ENCODE results near the gene VSIG1. TPM values are rescaled to one million over a fixed set of nuclear protein-coding genes. Genes with fewer than 3 reads are reported as not detected.
A peak's percentile ranks its signal among the peaks of the same experiment; 100 is the strongest.

VSIG1 gene
- total RNA-seq, 1 experiment from 2014 or later, result 1.5 TPM

DNA sequence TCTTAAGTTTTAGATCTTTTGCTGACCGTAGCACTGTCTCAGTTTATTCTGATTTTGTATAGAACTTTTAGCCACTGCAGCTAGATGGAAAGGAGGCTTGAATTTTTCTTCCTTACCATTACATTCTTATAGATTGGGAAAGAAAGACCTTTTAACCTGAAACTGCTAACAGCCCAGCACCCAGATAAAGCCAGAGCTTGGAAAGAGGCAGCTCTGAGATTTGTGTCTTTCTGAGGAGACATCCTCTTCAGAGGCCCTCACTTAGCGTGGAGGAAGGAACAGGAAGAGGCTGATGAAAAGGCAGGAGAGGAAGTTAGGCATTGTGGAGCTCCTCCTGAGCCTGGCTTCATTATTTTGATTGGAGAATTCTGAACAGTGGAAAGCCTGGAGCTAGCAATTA lies 81.8 kb downstream of the VSIG1 start:
- H3K23me2 ChIP-seq (ENCODE audit: insufficient read length, low read depth, low read length, poor library complexity, severe bottlenecking), result no peaks in the 10 kb centered on the region
- H3K27ac Mint-ChIP-seq, result peak overlapping the region; percentile 82 to 95 (median 93); a peak in 6 of 7 replicates
- H3K27me3 ChIP-seq (ENCODE audit: insufficient read depth, low read length), result no peaks in the 10 kb centered on the region
- DNase-seq, result no peak
- no peak overlapping the region for H3K4me2 ChIP-seq (ENCODE audit: insufficient read depth, insufficient read length, low read length)
- H2AFZ ChIP-seq (ENCODE audit: low read length), result no peak overlapping the region
- H3K14ac ChIP-seq (ENCODE audit: insufficient read depth, low read length), result no peak overlapping the region
- H2BK15ac ChIP-seq (ENCODE audit: low read depth, low read length), result no peak overlapping the region
- no peak overlapping the region for H4K8ac ChIP-seq (replicated peaks; ENCODE audit: insufficient read length, low read depth, low read length)
- WGBS (ENCODE audit: extremely low coverage, insufficient read length, low lambda C conversion rate), result no CpG with 5 or more reads among the region's 2 CpGs
- no peak overlapping the region for H3K4ac ChIP-seq (ENCODE audit: low read depth, low read length)
- H3K36me3 Mint-ChIP-seq (ENCODE audit: insufficient read depth in 1 of 3, low read depth in 3 of 3), result no peaks in the 10 kb centered on the region
- H3K79me1 ChIP-seq (ENCODE audit: insufficient read depth, low read depth, low read length, poor library complexity, severe bottlenecking), result no peaks in the 10 kb centered on the region
- no peak overlapping the region for H2BK5ac ChIP-seq (ENCODE audit: insufficient read length, low read length)
- peaks cover 9% of the 10 kb centered on the region; the same call in 1 of the 2 replicates for H3K4me1 ChIP-seq (ENCODE audit: insufficient read depth, low read length)
- no peak overlapping the region for H4K5ac ChIP-seq (ENCODE audit: insufficient read length, low read depth, low read length)
- H3K79me2 ChIP-seq (ENCODE audit: insufficient read depth, low read length), result no peaks in the 10 kb centered on the region
- H2AK5ac ChIP-seq (ENCODE audit: insufficient read length, low read length), result no peak overlapping the region
- no peak overlapping the region for H2BK12ac ChIP-seq (ENCODE audit: insufficient read length, low read depth, low read length)
- no peak overlapping the region for H3K56ac ChIP-seq (ENCODE audit: insufficient read length, low read depth, low read length)
- H3K18ac ChIP-seq (ENCODE audit: insufficient read length, low read depth, low read length), result no peak overlapping the region
- no peaks in the 10 kb centered on the region for H4K20me1 ChIP-seq (ENCODE audit: control insufficient read depth, insufficient read depth, insufficient read length)
- H3K4me1 Mint-ChIP-seq, result peaks cover 27 to 37% of the 10 kb centered on the region in 2 experiments
- no peaks in the 10 kb centered on the region for H3K27me3 Mint-ChIP-seq (ENCODE audit: low read depth)
- H3K23ac ChIP-seq (ENCODE audit: insufficient read length, low read depth, low read length), result no peak overlapping the region
- H3T11ph ChIP-seq (ENCODE audit: low read length), result no peak overlapping the region
- H3K9me3 Mint-ChIP-seq, result no peaks in the 10 kb centered on the region
- no peak overlapping the region for H2BK20ac ChIP-seq (ENCODE audit: low read depth, low read length, poor library complexity, severe bottlenecking)
- H3K27ac ChIP-seq (ENCODE audit: insufficient read length, low read depth, low read length), result no peak overlapping the region
- H3K4me3 Mint-ChIP-seq, result no peak overlapping the region
- H3K9me3 ChIP-seq (ENCODE audit: control insufficient read depth, low read depth, low read length), result no peaks in the 10 kb centered on the region
- H3K9ac ChIP-seq (ENCODE audit: extremely low read depth, insufficient read length, low read length), result no peak overlapping the region
- H4K91ac ChIP-seq (ENCODE audit: insufficient read length, low read depth, low read length), result no peak overlapping the region
- H2BK120ac ChIP-seq (ENCODE audit: low read depth, low read length, poor library complexity, severe bottlenecking), result no peak overlapping the region
- TF ChIP-seq, protein P1, sequence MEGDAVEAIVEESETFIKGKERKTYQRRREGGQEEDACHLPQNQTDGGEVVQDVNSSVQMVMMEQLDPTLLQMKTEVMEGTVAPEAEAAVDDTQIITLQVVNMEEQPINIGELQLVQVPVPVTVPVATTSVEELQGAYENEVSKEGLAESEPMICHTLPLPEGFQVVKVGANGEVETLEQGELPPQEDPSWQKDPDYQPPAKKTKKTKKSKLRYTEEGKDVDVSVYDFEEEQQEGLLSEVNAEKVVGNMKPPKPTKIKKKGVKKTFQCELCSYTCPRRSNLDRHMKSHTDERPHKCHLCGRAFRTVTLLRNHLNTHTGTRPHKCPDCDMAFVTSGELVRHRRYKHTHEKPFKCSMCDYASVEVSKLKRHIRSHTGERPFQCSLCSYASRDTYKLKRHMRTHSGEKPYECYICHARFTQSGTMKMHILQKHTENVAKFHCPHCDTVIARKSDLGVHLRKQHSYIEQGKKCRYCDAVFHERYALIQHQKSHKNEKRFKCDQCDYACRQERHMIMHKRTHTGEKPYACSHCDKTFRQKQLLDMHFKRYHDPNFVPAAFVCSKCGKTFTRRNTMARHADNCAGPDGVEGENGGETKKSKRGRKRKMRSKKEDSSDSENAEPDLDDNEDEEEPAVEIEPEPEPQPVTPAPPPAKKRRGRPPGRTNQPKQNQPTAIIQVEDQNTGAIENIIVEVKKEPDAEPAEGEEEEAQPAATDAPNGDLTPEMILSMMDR (conservative IDR thresholded peaks at IDR 0.05), result no peak
